Panc1 (cell line): Measurements from ENCODE around the gene PCNX2.

Experiments
- POLR2AphosphoS5 ChIP-seq: IDR thresholded peaks from 2 replicates; pipeline ENCODE4 v1.6.1; 2012; ENCODE audit warnings: mild to moderate bottlenecking, low read depth, low read length, moderate library complexity
- SIN3A ChIP-seq: IDR thresholded peaks from 2 replicates; pipeline ENCODE4 v1.6.1; 2012; ENCODE audit warnings: low read depth, mild to moderate bottlenecking, low read length, moderate library complexity, borderline replicate concordance; ENCODE audit not compliant: insufficient read depth
- TCF7L2 ChIP-seq: IDR thresholded peaks from 2 replicates; pipeline ENCODE4 v1.6.1; 2011; ENCODE audit warnings: mild to moderate bottlenecking, low read depth, low read length, inconsistent platforms
- TF ChIP-seq, protein P1 (sequence below): fragments of 450-650 bp; IDR thresholded peaks from 2 replicates; pipeline ENCODE4 v1.5.1; 2017; ENCODE audit warnings: mild to moderate bottlenecking
- TF ChIP-seq, protein P2 (sequence below), 2 experiments: IDR thresholded peaks; 2 replicates each; pipeline ENCODE4 v1.6.1; 2011 to 2012; ENCODE audit warnings: low read depth in 2 of 2, control low read depth in 1 of 2, low read length in 1 of 2, mild to moderate bottlenecking in 1 of 2, moderate library complexity in 1 of 2; ENCODE audit not compliant: insufficient read depth in 1 of 2

DNA sequence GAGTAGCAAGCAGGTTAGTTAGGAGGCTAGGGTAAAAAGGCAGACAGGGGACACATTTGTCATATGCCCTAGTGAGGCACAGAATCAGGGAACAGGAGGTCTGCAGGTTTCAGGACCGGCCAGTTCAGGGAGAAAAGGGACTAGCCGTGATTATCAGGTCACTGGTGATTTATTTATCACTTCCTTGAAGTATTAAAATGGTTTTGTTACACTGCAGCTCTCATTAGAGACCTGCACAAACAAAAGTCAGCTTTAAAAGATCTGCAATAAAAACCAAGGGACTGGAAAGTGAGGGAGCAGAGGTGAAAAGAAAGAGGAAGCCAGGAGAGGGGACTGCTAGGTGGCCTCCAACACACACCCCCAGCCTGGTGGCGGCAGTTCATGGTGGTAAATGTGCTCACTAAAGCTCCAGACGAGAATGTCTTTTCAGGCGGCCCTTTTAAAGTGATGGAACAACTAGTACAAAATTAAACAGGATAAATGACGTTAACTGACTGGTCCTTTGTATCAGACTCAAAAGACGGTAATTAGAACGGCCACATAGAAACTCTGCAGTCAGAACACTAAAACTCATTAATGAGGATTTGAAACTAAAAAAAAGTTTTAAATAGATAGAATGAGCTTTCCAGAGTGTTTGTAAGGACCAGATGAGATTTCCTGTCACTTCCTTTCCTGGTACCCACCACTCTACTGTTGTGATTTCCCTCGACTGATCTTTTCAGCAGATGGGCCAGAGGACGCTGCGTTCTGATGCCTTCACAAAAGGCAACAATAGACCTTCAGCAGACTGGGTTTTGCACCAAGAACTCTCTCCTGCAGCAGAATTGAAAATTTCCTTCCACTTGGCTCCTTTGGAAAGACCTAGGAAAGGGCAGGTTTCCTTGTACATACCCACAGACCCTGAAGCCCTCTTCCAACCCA, 208.3 kb downstream of the PCNX2 start:
- TF ChIP-seq, protein P1, sequence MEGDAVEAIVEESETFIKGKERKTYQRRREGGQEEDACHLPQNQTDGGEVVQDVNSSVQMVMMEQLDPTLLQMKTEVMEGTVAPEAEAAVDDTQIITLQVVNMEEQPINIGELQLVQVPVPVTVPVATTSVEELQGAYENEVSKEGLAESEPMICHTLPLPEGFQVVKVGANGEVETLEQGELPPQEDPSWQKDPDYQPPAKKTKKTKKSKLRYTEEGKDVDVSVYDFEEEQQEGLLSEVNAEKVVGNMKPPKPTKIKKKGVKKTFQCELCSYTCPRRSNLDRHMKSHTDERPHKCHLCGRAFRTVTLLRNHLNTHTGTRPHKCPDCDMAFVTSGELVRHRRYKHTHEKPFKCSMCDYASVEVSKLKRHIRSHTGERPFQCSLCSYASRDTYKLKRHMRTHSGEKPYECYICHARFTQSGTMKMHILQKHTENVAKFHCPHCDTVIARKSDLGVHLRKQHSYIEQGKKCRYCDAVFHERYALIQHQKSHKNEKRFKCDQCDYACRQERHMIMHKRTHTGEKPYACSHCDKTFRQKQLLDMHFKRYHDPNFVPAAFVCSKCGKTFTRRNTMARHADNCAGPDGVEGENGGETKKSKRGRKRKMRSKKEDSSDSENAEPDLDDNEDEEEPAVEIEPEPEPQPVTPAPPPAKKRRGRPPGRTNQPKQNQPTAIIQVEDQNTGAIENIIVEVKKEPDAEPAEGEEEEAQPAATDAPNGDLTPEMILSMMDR = no peak
- TF ChIP-seq, protein P2, sequence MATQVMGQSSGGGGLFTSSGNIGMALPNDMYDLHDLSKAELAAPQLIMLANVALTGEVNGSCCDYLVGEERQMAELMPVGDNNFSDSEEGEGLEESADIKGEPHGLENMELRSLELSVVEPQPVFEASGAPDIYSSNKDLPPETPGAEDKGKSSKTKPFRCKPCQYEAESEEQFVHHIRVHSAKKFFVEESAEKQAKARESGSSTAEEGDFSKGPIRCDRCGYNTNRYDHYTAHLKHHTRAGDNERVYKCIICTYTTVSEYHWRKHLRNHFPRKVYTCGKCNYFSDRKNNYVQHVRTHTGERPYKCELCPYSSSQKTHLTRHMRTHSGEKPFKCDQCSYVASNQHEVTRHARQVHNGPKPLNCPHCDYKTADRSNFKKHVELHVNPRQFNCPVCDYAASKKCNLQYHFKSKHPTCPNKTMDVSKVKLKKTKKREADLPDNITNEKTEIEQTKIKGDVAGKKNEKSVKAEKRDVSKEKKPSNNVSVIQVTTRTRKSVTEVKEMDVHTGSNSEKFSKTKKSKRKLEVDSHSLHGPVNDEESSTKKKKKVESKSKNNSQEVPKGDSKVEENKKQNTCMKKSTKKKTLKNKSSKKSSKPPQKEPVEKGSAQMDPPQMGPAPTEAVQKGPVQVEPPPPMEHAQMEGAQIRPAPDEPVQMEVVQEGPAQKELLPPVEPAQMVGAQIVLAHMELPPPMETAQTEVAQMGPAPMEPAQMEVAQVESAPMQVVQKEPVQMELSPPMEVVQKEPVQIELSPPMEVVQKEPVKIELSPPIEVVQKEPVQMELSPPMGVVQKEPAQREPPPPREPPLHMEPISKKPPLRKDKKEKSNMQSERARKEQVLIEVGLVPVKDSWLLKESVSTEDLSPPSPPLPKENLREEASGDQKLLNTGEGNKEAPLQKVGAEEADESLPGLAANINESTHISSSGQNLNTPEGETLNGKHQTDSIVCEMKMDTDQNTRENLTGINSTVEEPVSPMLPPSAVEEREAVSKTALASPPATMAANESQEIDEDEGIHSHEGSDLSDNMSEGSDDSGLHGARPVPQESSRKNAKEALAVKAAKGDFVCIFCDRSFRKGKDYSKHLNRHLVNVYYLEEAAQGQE (IDR thresholded peaks at IDR 0.05; ENCODE audit: insufficient read depth in 1 of 2, low read depth in 2 of 2, low read length in 1 of 2) = no peak
- TF ChIP-seq POLR2AphosphoS5 (no peak), SIN3A (no peak), TCF7L2 (no peak)
